Right ventricle myocardium superior (tissue), 1 donor: ENCODE results near the gene GUSB. TPM values are rescaled to one million over a fixed set of nuclear protein-coding genes. Genes with fewer than 3 reads are reported as not detected.
"Not testable (repeated sequence)": the region's sequence is repeated elsewhere in the genome, so short reads cannot be mapped to it uniquely, and the experiment has no call there.

Experiments used
- ATAC-seq: fragments of 200-7000 bp; cut with Tn5 transposase; one replicate; pipeline ENCODE4 v1.9.1; 2020; ENCODE audit warnings: mild to moderate bottlenecking; ENCODE audit not compliant: poor library complexity
- DNase-seq: peaks from one replicate; pipeline ENCODE4 v3.0.0-alpha.2; 2020
- intact Hi-C: fragments of 100-400 bp; cut with DNase I; formaldehyde crosslinking; loops from one replicate; pipeline ENCODE4 v1.11.2; 2022
- total RNA-seq: library from RNA; stranded (reverse); fragmentation: NEBNext Ultra II Directional; extraction: Animal tissue kit (Norgen Biotek cat#: 25700); gene quantifications from one replicate; pipeline ENCODE4 v1.2.1, GENCODE V29; 2021
- donor health status: DM: no; HTN: yes; CAD: no; lungs with severe emphysema.

Gene GUSB
- total RNA-seq, 1 donor from 2014 or later = 16.1 TPM

- ATAC-seq (no peak), DNase-seq (no peak)
- intact Hi-C loops = no loop called here
These were observed 30.0 kb downstream of the GUSB start for GRCh38 chr7:65951837-65952578.

DNA sequence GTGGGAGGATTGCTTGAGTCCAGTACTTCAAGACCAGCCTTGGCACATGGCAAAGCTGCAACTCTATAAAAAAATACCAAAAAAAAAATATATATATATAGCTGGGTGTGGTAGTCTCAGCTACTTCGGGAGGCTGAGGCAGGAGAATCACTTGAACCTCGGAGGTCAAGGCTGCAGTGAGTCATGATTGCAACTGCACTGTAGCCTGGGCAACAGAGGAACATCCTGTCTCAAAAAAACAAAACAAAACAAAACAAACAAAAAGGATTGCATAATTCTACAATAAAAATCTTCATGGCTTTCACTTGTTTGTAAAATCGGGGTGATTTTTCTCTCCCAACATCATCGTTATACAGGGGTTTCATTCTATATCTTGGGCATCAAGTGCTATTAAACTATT is 35.1 kb downstream of the GUSB start:
- ATAC-seq (no peak), DNase-seq (no peak)

GRCh38 chr7:65945787-65946186 is 36.2 kb downstream of the GUSB start:
- DNase-seq, intact Hi-C loops, ATAC-seq: not testable (repeated sequence)

More for the DNA sequence above, 35.1 kb downstream of the GUSB start:
- intact Hi-C loops = no loop called here

- ATAC-seq (no peak), DNase-seq (no peak)
- intact Hi-C loops = no loop called here
These were observed 43.6 kb downstream of the GUSB start for GRCh38 chr7:65938336-65938895.

GRCh38 chr7:65937296-65937695 is 44.7 kb downstream of the GUSB start:
- intact Hi-C loops = no loop called here
- ATAC-seq = no peak
- no peak for DNase-seq

DNA sequence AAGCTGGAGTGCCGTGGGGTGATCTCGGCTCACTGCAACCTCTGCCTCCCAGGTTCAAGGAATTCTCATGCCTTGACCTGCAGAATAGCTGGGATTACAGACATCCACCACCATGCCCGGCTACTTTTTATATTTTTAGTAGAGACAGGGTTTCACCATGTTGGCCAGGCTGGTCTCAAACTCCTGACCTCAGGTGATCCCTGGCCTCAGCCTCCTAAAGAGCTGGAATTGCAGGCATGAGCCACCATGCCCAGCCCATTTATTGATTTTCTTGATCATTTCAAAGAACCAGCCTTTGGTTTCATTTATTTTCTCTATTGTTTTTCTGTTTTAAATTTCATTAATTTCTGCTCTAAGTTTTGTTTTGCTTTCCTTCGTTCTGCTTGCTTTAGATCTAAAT is 50.3 kb downstream of the GUSB start:
- ATAC-seq (no peak), DNase-seq (no peak)
- intact Hi-C loops = no loop called here

- ATAC-seq (no peak), DNase-seq (no peak)
- intact Hi-C loops = no loop called here
These were observed 54.2 kb downstream of the GUSB start for GRCh38 chr7:65927489-65928448.

GRCh38 chr7:65926588-65926987 is 55.4 kb downstream of the GUSB start:
- no peak for ATAC-seq

DNA sequence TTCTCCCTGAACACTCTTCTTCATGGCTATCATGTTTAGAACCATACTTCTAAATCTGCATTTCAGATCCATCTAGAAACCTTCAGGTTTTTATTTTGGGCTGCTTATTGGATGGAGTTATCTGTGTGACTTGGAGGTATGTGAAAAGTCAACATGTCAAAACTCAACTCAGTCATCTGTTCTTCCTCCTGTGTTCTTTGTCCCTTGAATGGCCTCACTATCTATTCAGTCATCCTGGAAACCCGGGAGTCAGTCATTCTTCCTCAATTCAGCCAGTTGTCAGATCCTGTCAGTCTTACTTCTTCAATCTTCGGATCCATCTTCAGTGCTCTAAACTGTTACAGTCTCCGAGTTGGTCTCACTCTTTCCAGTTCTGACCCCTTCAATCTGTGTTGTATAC is 57.0 kb downstream of the GUSB start:
- intact Hi-C loops = no loop called here
- DNase-seq (no peak), ATAC-seq (no peak)

More at GRCh38 chr7:65926588-65926987, 55.4 kb downstream of the GUSB start:
- no peak for DNase-seq
- intact Hi-C loops = no loop called here

DNA sequence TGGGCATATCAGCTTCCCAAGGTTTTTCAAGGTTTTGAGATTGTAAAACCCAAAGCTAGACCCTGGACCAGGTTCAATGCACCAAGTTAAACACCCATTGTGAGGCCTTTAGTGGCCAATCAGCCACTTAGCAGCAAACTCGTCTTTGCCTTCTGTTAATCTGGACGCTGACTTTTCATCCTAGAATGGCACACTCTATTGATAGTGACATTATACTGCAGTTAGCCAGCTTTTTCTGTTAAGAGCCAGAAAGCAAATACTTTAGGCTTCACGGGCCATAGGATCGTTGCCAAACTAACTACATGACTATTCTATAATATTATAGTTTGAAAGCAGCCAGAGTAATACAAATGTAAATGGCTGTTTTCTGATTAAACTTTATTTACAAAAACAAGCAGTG is 57.8 kb downstream of the GUSB start:
- no peak for DNase-seq
- ATAC-seq = no peak
- intact Hi-C loops = no loop called here

DNA sequence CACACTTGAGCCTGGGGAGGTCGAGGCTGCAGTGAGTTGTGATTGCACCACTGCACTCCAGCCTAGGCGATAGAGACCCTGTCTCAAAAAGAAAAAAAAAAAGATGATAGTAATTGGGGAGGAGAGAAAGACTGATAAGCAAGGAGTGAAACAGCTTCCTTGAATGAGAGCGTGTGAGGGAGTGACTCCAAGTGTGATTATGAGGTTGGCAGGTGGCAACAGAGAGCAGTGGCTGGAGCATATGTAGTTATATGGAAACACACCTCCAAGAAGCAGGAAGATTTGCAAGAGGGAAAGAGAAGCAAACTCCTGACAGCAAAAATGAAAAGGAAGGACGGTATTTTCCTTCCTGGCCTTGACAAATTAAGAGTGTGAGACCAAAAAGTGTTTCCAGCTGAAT is 58.7 kb downstream of the GUSB start:
- ATAC-seq = no peak
- DNase-seq = no peak
- intact Hi-C loops = no loop called here

- intact Hi-C loops = no loop called here
- ATAC-seq = no peak
- no peak for DNase-seq
These were observed 65.9 kb downstream of the GUSB start for GRCh38 chr7:65915921-65916657.

DNA sequence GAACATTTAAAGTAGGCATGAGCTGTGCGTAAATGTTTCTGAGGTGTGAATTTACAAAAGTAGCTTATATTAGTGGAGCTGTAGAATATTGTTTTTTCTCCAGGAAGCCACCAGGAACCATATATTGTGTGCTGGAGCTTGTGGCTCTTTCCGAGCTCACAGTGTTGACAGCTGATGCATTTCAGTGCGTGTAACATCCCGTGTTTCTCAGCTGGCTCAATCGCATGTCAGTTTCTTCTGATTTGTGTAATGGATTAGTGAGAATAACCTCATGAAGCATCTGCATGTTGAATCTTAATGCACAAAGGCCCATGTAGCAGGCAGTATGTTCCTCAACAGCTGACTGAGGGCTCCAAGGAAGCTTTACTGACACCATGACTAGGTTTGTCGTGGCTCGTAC is 69.8 kb downstream of the GUSB start:
- no peak for ATAC-seq
- no peak for DNase-seq
- intact Hi-C loops = no loop called here

Other genes with a start within 250 kb of the GUSB start
- 17.6 TPM for gene VKORC1L1, start 109.1 kb downstream of the GUSB start, total RNA-seq
- gene ASL, start 93.6 kb upstream of the GUSB start, total RNA-seq = 8.8 TPM
- 22.3 TPM for gene CRCP, start 132.6 kb upstream of the GUSB start, total RNA-seq
- 5.1 TPM for gene TPST1, start 223.1 kb upstream of the GUSB start, total RNA-seq